HCT116 (cell line): ENCODE results near the gene OSCP1. TPM values are rescaled to one million over a fixed set of nuclear protein-coding genes. Genes with fewer than 3 reads are reported as not detected.

Source experiments
- ATAC-seq: fragments of 200-7000 bp; cut with Tn5 transposase; 2 replicates; pipeline ENCODE4 v1.9.1; 2020; ENCODE audit warnings: mild to moderate bottlenecking, moderate library complexity
- BruUV-seq: library from RNA; stranded (reverse); fragments of 400-500 nt; replicated peaks from 2 replicates; lab custom pipeline; 2021; lab: Mats Ljungman, UMichigan
- CTCF ChIA-PET: fragments of 300-600 bp; sonication (Branson Sonifier 250); formaldehyde crosslinking; loops from one replicate; lab custom pipeline; 2021; ENCODE audit warnings: antibody characterized with exemption; lab: Charles Lee
- POLR2A ChIA-PET: fragments of 300-600, 350-600 bp; sonication (Branson Sonifier 250); formaldehyde crosslinking; loops from one replicate; lab custom pipeline; 2021; ENCODE audit warnings: antibody characterized with exemption; lab: Charles Lee
- RAD21 ChIA-PET, 2 experiments: fragments of 300-600 bp; sonication (Branson Sonifier 250); formaldehyde crosslinking; loops; one replicate each; lab custom pipeline; 2023; ENCODE audit warnings: low total read pairs in 2 of 2; ENCODE audit not compliant: uncharacterized antibody in 2 of 2, unreplicated experiment in 2 of 2, low non-redundant PET in 1 of 2; lab: Charles Lee
- DNase-seq: peaks from one replicate; pipeline ENCODE4 v3.0.0-alpha.2; 2010; ENCODE audit warnings: low read depth, low spot score
- H2AFZ ChIP-seq: fragments of 200-600 bp; shearing (Covaris generic), sonication (generic); 2 replicates; pipeline ENCODE4 v1.6.1; 2017; ENCODE audit warnings: low read depth, mixed run types, mixed read lengths, antibody characterized with exemption, low read length; ENCODE audit not compliant: poor library complexity, severe bottlenecking
- H3K27ac ChIP-seq: 2 replicates; pipeline ENCODE4 v1.5.1; 2012; ENCODE audit warnings: low read depth, low read length
- H3K27me3 ChIP-seq: fragments of 200-600 bp; sonication (generic); 2 replicates; pipeline ENCODE4 v1.6.1; 2016; ENCODE audit warnings: mixed run types, low read length, mixed read lengths; ENCODE audit not compliant: insufficient read depth
- H3K36me3 ChIP-seq, 2 experiments: fragments of 200-500 bp in 1 of 2; fragments of 200-600 bp in 1 of 2; sonication (Bioruptor generic) in 1 of 2; sonication (generic) in 1 of 2; 2 replicates each; pipeline versions ENCODE4 v1.5.1 to v1.6.1; 2014 to 2016; ENCODE audit warnings: low read length in 2 of 2, inconsistent platforms in 1 of 2, mixed read lengths in 1 of 2, mixed run types in 1 of 2; ENCODE audit not compliant: insufficient read depth in 2 of 2, control insufficient read depth in 1 of 2
- H3K4me1 ChIP-seq, 2 experiments: fragments of 200-600 bp in 1 of 2; sonication (generic) in 1 of 2; 2 replicates each; pipeline versions ENCODE4 v1.5.1 to v1.6.1; 2012 to 2017; ENCODE audit warnings: low read length in 2 of 2, inconsistent platforms in 1 of 2, mild to moderate bottlenecking in 1 of 2, mixed read lengths in 1 of 2, mixed run types in 1 of 2, moderate library complexity in 1 of 2; ENCODE audit not compliant: insufficient read depth in 2 of 2, control insufficient read depth in 1 of 2
- H3K4me2 ChIP-seq: fragments of 200-600 bp; sonication (generic); 2 replicates; pipeline ENCODE4 v1.6.1; 2017; ENCODE audit warnings: mixed run types, low read length, mixed read lengths
- H3K4me3 ChIP-seq, 2 experiments: fragments of 200-600 bp in 1 of 2; sonication (generic) in 1 of 2; replicated peaks in 1 of 2; 2 replicates each; pipeline ENCODE4 v1.5.1; 2011 to 2016; ENCODE audit warnings: low read length in 2 of 2, control low read depth in 1 of 2, low read depth in 1 of 2, mild to moderate bottlenecking in 1 of 2, mixed read lengths in 1 of 2, mixed run types in 1 of 2
- H3K79me2 ChIP-seq: fragments of 200-600 bp; sonication (generic); 2 replicates; pipeline ENCODE4 v1.6.1; 2017; ENCODE audit warnings: mild to moderate bottlenecking, mixed run types, low read length, moderate library complexity, mixed read lengths; ENCODE audit not compliant: insufficient read depth
- H3K9ac ChIP-seq: fragments of 200-600 bp; sonication (generic); 2 replicates; pipeline ENCODE4 v1.6.1; 2016; ENCODE audit warnings: low read length, mixed read lengths
- H3K9me2 ChIP-seq: fragments of 200-600 bp; sonication (generic), shearing (Covaris generic); 2 replicates; pipeline ENCODE4 v1.6.1; 2017; ENCODE audit warnings: mixed run types, mild to moderate bottlenecking, moderate library complexity; ENCODE audit not compliant: insufficient read depth
- H3K9me3 ChIP-seq, 2 experiments: fragments of 200-500 bp in 1 of 2; fragments of 200-600 bp in 1 of 2; sonication (Bioruptor generic) in 1 of 2; sonication (generic) in 1 of 2; 2 replicates each; pipeline ENCODE4 v1.6.1; 2014 to 2017; ENCODE audit warnings: low read length in 2 of 2, mixed read lengths in 2 of 2, inconsistent platforms in 1 of 2, low read depth in 1 of 2, mild to moderate bottlenecking in 1 of 2, mixed run types in 1 of 2, moderate library complexity in 1 of 2; ENCODE audit not compliant: control insufficient read depth in 1 of 2, insufficient read depth in 1 of 2
- H4K20me1 ChIP-seq: fragments of 200-600 bp; sonication (generic), shearing (Covaris generic); 2 replicates; pipeline ENCODE4 v1.6.1; 2017; ENCODE audit warnings: mixed run types, mild to moderate bottlenecking, moderate library complexity; ENCODE audit not compliant: insufficient read depth
- CBX3 ChIP-seq: IDR thresholded peaks from 2 replicates; pipeline ENCODE4 v1.6.1; 2012; ENCODE audit warnings: low read depth
- CEBPB ChIP-seq: IDR thresholded peaks from 2 replicates; pipeline ENCODE4 v1.6.1; 2012; ENCODE audit warnings: low read depth
- EGR1 ChIP-seq: IDR thresholded peaks from 2 replicates; pipeline ENCODE4 v1.6.1; 2012; ENCODE audit warnings: low read depth
- ELF1 ChIP-seq: IDR thresholded peaks from 2 replicates; pipeline ENCODE4 v1.6.1; 2012; ENCODE audit warnings: low read depth, borderline replicate concordance
- EZH2 ChIP-seq: fragments of 200-600 bp; sonication (generic); IDR thresholded peaks from 2 replicates; pipeline ENCODE4 v1.6.1; 2017; ENCODE audit warnings: antibody characterized with exemption, mixed run types
- EZH2phosphoT487 ChIP-seq: fragments of 200-600 bp; IDR thresholded peaks from 2 replicates; pipeline ENCODE4 v1.6.1; 2018; ENCODE audit warnings: antibody characterized with exemption, borderline replicate concordance
- MAX ChIP-seq: IDR thresholded peaks from 2 replicates; pipeline ENCODE4 v1.6.1; 2012
- POLR2A ChIP-seq: IDR thresholded peaks from 2 replicates; pipeline ENCODE4 v1.7.0; 2011; ENCODE audit warnings: borderline replicate concordance; ENCODE audit not compliant: insufficient read depth, insufficient read length; ENCODE audit errors: extremely low read depth
- POLR2AphosphoS5 ChIP-seq: IDR thresholded peaks from 2 replicates; pipeline ENCODE4 v1.6.1; 2011; ENCODE audit warnings: mild to moderate bottlenecking, low read depth, low read length, moderate library complexity
- SIN3A ChIP-seq: IDR thresholded peaks from 2 replicates; pipeline ENCODE4 v1.6.1; 2012; ENCODE audit warnings: low read depth
- SP1 ChIP-seq: IDR thresholded peaks from 2 replicates; pipeline ENCODE4 v1.6.1; 2012; ENCODE audit warnings: low read depth
- SRF ChIP-seq: IDR thresholded peaks from 2 replicates; pipeline ENCODE4 v1.6.1; 2012; ENCODE audit warnings: low read depth
- TCF7L2 ChIP-seq: IDR thresholded peaks from 2 replicates; pipeline ENCODE4 v1.7.0; 2011; ENCODE audit warnings: borderline replicate concordance, inconsistent platforms; ENCODE audit not compliant: insufficient read depth, insufficient read length; ENCODE audit errors: extremely low read depth
- YY1 ChIP-seq: IDR thresholded peaks from 2 replicates; pipeline ENCODE4 v1.6.1; 2011; ENCODE audit warnings: low read length, low read depth, moderate library complexity, mild to moderate bottlenecking; ENCODE audit not compliant: insufficient replicate concordance; ENCODE audit errors: extremely low read depth
- ZBTB33 ChIP-seq: IDR thresholded peaks from 2 replicates; pipeline ENCODE4 v1.6.1; 2011; ENCODE audit warnings: mild to moderate bottlenecking, low read length, moderate library complexity; ENCODE audit not compliant: insufficient replicate concordance; ENCODE audit errors: extremely low read depth
- ZFX ChIP-seq: fragments of 450-650 bp; IDR thresholded peaks from 2 replicates; pipeline ENCODE4 v1.6.1; 2017
- ZNF274 ChIP-seq: fragments of 200-500 bp; sonication (Bioruptor generic); IDR thresholded peaks from 2 replicates; pipeline ENCODE4 v1.6.1; 2014; ENCODE audit warnings: mild to moderate bottlenecking, low read depth, low read length, inconsistent platforms
- intact Hi-C: fragments of 100-400 bp; cut with micrococcal nuclease; formaldehyde crosslinking; loops from 2 replicates; pipeline ENCODE4 v1.10.0; 2022
- total RNA-seq: library from RNA; stranded (reverse); gene quantifications from one replicate; pipeline ENCODE4 v1.2.1, GENCODE V29; 2021; ENCODE audit not compliant: unreplicated experiment

OSCP1 gene
- total RNA-seq, 1 experiment from 2014 or later, result 4.1 TPM

- ChIA-PET RAD21 (no interaction called here), POLR2A (interaction anchor here (0.8 kb wide), 1 partner anchor 289 kb away, joined by 3 read pairs; no protein-coding TSS in a partner anchor)
- DNase-seq, result no peak
These were observed 26.7 kb upstream of the OSCP1 start for GRCh38 chr1:36476945-36477344.

More at GRCh38 chr1:36476945-36477344, 26.7 kb upstream of the OSCP1 start:
- H3K79me2 ChIP-seq, result no peaks in the 10 kb centered on the region
- no peak overlapping the region for H3K4me2 ChIP-seq
- H3K4me1 ChIP-seq, result no peaks in the 10 kb centered on the region
- H3K27ac ChIP-seq, result no peak overlapping the region
- H3K27me3 ChIP-seq, result peaks cover 13% of the 10 kb centered on the region
- H3K9me2 ChIP-seq, result no peaks in the 10 kb centered on the region
- no TSS peak for BruUV-seq
- no peak for TF ChIP-seq SP1
- no peak for TF ChIP-seq TCF7L2
- no peak for TF ChIP-seq POLR2AphosphoS5
- no peak for TF ChIP-seq EZH2phosphoT487
- no peak for TF ChIP-seq POLR2A
- TF ChIP-seq ZBTB33, result no peak
- TF ChIP-seq MAX, result no peak
- no peak for TF ChIP-seq EGR1
- TF ChIP-seq YY1, result no peak
- TF ChIP-seq CEBPB, result no peak
- TF ChIP-seq ELF1, result no peak
- no peak for TF ChIP-seq ZFX
- no peak for TF ChIP-seq ZNF274
- TF ChIP-seq CBX3, result no peak
- TF ChIP-seq SIN3A, result no peak
- no peak for TF ChIP-seq EZH2
- no peak for TF ChIP-seq SRF
- no peaks in the 10 kb centered on the region for H3K9me3 ChIP-seq
- no peak overlapping the region for H2AFZ ChIP-seq
- intact Hi-C loops, result no loop called here
- CTCF ChIA-PET, result interaction anchor here (0.8 kb wide), 1 partner anchor 9 kb away, joined by 3 read pairs; no protein-coding TSS in a partner anchor
- ATAC-seq, result no peak
- H3K4me3 ChIP-seq, result no peak overlapping the region
- H3K36me3 ChIP-seq, result no peaks in the 10 kb centered on the region
- H4K20me1 ChIP-seq, result no peaks in the 10 kb centered on the region
- H3K9ac ChIP-seq, result no peak overlapping the region
